NCI-H774 (cell line): ENCODE data around the gene ASCC3.
"Not testable (repeated sequence)": the region's sequence is repeated elsewhere in the genome, so short reads cannot be mapped to it uniquely, and the experiment has no call there.

Experiments used
- DNase-seq: peaks from one replicate; lab custom pipeline; 2025; lab: John Stamatoyannopoulos, UW

Gene ASCC3

DNA sequence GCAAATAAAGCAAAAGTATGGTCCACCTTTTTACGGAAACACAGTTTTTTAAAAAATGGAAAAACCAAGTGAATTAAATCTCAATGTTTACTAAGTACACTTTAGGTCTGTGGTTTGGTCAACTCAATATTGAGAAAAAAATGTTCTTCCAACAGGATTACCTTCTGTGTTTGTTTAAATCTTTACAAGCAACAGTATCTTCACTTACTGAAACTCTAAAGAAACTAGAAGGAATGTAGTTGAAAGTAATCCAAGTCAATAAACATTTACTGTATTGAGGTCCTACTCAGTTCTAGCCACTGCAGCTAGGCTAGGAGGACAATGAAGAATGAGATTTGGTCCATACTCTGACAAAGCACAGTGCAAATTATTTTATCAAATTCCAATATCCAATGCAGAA, 80.1 kb downstream of the ASCC3 start:
- no peak for DNase-seq

GRCh38 chr6:100796049-100796823, 84.9 kb downstream of the ASCC3 start:
- DNase-seq = no peak

- DNase-seq = no peak
Measured at GRCh38 chr6:100790084-100790483, 91.0 kb downstream of the ASCC3 start.

- no peak for DNase-seq
Measured at GRCh38 chr6:100785982-100786381, 95.1 kb downstream of the ASCC3 start.

GRCh38 chr6:100780648-100781047, 100.5 kb downstream of the ASCC3 start:
- DNase-seq = no peak

- DNase-seq = no peak
Measured at GRCh38 chr6:100775667-100776066, 105.5 kb downstream of the ASCC3 start.

GRCh38 chr6:100774681-100775080, 106.4 kb downstream of the ASCC3 start:
- no peak for DNase-seq

DNA sequence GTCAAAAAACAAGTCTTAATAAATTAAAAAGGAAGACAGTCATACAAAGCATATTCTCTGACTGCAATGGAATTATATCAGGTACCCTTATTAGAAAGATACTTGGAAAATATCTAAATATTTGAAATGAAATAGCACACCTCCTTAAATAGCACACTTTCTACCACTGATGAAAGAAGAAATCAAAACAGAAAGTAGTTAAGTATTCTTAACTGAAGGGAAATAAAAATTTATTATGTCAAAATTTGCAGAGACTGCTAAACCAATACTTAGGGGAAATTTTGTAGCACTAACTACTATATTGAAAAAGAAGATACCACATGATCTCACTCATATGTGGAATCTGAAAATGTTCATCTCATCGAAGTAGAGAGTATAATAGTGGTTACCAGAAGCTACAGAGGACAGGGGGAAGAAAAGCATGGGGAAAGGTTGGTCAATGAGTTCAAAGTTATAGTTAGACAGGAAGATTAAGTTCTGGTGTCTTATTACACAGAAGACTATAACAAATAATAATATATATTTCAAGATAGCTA, 112.2 kb downstream of the ASCC3 start:
- no peak for DNase-seq

DNA sequence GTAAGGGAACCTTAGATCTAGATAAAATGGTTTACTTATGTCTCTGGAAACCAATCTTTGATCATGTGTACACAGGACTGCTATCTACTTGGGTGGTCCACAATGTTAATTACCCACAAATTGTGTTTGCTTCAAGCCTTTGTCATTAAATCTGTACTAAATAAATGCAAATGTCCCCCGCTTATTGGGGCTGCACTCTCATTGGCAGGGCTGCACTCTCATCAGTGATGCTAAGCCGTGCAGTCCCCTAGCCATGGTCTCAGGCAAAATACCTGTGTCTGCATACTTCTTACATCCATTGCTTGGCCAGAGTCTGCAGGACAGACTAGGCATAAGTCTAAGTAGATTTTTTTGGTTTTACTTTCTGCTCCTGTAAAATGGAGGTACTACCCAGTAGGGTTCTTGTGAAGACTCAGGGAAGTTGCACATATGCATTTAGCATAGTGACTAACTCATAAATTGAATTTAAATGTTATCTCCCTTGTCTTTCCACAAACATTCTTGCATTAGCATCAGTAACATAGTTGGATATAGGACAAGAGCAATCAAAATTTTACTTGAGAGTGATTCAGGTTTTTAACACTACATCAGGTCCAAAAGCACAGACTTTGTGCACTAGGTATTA, 117.4 kb downstream of the ASCC3 start:
- no peak for DNase-seq

GRCh38 chr6:100761841-100762240, 119.3 kb downstream of the ASCC3 start:
- no peak for DNase-seq

- DNase-seq = not testable (repeated sequence)
Measured at GRCh38 chr6:100758386-100758785, 122.7 kb downstream of the ASCC3 start.

- DNase-seq = no peak
Measured at GRCh38 chr6:100753421-100753820, 127.7 kb downstream of the ASCC3 start.

DNA sequence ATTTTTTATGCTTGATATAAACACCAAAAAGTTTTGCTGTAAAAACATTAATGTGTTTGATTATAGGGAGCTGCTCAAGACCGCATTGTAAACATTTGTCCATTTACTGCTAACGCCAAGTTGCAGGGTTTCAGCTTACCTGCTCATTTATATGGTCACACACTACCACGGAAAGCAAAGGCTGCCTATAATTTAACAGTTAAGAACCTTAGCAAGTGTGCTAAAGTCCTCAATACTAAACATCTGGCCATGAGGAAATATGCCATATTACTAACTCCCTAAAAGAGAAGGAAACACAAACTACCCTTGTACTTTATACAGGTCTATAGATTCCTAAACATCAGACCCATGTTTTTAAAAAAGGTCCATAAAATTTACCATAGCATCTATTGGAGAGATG, 129.5 kb downstream of the ASCC3 start:
- no peak for DNase-seq

GRCh38 chr6:100745419-100746041, 135.6 kb downstream of the ASCC3 start:
- no peak for DNase-seq

DNA sequence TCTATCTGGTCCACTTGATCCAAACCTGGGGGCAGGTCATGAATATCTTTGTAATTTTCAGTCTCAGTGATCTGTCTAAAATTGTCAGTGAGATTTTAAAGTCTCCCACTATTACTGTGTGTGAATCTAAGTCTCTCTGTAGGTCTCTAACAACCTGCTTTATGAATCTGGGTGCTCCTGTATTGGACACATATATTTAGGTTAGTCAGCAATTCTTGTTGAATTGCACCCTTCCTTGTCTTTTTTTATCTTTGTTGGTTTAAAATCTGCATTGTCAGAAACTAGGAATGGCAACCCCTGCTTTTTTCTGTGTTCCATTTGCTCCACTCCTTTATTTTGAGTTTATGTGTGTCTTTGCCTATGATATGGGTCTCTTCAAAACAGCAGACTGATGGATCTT, 140.7 kb downstream of the ASCC3 start:
- DNase-seq = no peak

- DNase-seq = not testable (repeated sequence)
Measured at GRCh38 chr6:100737720-100738119, 143.4 kb downstream of the ASCC3 start.

GRCh38 chr6:100731411-100731810, 149.7 kb downstream of the ASCC3 start:
- no peak for DNase-seq

DNA sequence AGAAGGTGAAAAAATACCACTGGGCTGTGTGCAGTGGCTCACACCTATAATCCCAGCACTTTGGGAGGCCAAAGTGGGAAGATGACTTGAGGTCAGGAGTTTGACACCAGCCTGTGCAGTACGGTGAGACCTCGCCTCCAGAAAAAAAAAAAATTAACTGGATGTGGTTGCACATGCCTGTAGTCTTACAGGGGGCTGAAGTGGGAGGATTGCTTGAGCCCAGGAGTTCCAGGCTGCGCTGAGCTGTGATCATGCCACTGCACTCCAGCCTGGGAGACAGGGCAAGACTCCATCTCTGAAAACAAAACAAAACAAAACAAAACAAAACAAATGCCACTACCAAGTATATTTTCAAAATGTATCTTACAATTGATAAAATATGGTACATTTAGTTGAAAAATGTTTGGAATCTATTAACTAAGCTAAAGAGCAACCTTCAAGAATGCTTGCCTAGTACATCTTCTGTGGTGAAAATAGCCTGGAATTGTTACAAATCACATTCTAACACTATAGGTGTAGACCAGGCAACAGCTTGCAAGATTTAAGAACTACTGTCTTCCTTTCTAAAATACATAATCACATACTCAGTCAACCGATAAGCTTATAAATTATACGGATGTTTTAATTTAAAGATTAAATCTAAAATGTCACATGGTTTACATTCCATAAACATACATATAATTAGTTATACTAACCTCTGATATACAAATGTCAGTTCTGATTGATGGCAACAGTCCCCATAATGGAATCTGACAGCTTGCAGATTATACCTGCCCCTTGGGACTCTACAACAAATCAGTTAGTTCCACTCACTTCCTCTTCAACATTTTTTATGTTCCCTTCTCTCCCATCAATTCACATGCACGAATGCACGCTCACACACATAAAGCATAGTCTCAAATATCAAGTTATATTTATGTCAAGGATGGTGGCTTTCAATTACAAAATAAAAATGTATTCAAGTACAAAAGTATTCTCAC, 150.8 kb downstream of the ASCC3 start:
- DNase-seq = no peak

DNA sequence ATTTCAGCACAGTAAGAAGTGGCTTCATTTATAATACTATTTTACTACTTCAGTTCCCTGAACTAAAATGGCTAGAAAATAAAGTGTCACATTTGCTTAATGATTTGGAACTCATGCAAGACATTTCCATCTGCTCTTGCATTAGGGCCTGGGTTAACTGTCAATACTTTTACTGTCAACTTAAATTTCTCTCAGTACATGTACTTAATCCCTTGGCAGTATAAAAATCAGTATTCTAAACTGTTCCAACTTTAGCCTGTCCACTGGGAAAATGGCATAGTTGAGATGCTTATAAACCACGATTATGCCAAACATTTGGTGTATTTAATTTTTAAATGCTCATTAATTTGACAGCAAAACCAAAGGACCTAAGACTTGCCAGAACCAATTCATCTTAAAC, 154.5 kb downstream of the ASCC3 start:
- no peak for DNase-seq

- no peak for DNase-seq
Measured at GRCh38 chr6:100724696-100725095, 156.4 kb downstream of the ASCC3 start.

DNA sequence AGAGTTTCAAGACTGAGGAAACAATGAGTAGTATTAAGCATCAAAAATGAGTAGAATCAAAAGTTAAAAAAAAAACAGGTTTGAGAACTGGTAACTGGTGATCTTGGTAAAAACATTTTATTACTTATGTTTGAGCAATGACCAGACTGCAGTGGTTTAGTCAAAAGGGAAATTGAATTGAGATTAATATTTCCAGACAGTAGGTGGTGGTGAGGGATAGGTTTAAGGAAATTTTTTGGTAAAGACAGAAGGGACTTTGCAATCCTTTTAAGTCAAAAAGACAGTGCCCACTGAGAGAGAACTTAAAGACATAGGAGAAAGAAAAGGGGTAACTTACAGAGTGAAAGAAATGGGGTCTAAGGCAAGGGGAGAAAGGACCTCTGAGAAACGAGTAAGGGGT, 156.9 kb downstream of the ASCC3 start:
- no peak for DNase-seq

GRCh38 chr6:100721256-100721655, 159.9 kb downstream of the ASCC3 start:
- DNase-seq = no peak
